Panc1 (cell line): ENCODE data around the gene CARF. TPM values are rescaled to one million over a fixed set of nuclear protein-coding genes. Genes with fewer than 3 reads are reported as not detected.

Source experiments
- ATAC-seq: fragments of 200-7000 bp; cut with Tn5 transposase; 2 replicates; pipeline ENCODE4 v1.9.1; 2020; ENCODE audit warnings: mild to moderate bottlenecking, moderate library complexity
- BruUV-seq: library from RNA; stranded (reverse); fragments of 400-500 nt; replicated peaks from 2 replicates; lab custom pipeline; 2021; lab: Mats Ljungman, UMichigan
- CTCF ChIA-PET: fragments of 300-600 bp; sonication (Branson Sonifier 250); formaldehyde crosslinking; loops from one replicate; lab custom pipeline; 2022; ENCODE audit warnings: antibody characterized with exemption; lab: Charles Lee
- POLR2A ChIA-PET: fragments of 300-600 bp; sonication (Branson Sonifier 250); formaldehyde crosslinking; loops from one replicate; lab custom pipeline; 2022; ENCODE audit warnings: antibody characterized with exemption; lab: Charles Lee
- DNase-seq: peaks from one replicate; pipeline ENCODE4 v3.0.0-alpha.2; 2010; ENCODE audit warnings: low read depth, low spot score
- H3K27ac ChIP-seq: 2 replicates; pipeline ENCODE4 v1.5.1; 2011; ENCODE audit warnings: mild to moderate bottlenecking, low read length, inconsistent platforms
- H3K27me3 ChIP-seq: fragments of 200-500 bp; sonication (Bioruptor generic); 2 replicates; pipeline ENCODE4 v1.6.0; 2014; ENCODE audit warnings: low read length, inconsistent platforms; ENCODE audit not compliant: control insufficient read depth, insufficient read depth
- H3K36me3 ChIP-seq: fragments of 200-500 bp; sonication (Bioruptor generic); 2 replicates; pipeline ENCODE4 v1.5.1; 2014; ENCODE audit warnings: inconsistent platforms, mild to moderate bottlenecking, low read length, moderate library complexity; ENCODE audit not compliant: control insufficient read depth, insufficient read depth
- H3K4me1 ChIP-seq: 2 replicates; pipeline ENCODE4 v1.5.1; 2011; ENCODE audit warnings: inconsistent platforms, mild to moderate bottlenecking, low read length, moderate library complexity; ENCODE audit not compliant: control insufficient read depth, insufficient read depth
- H3K4me3 ChIP-seq, 2 experiments: 2 replicates each; pipeline ENCODE4 v1.5.1; 2011 to 2012; ENCODE audit warnings: low read depth in 2 of 2, low read length in 2 of 2, mild to moderate bottlenecking in 2 of 2, inconsistent platforms in 1 of 2, moderate library complexity in 1 of 2
- H3K9me3 ChIP-seq: fragments of 200-500 bp; sonication (Bioruptor generic); 2 replicates; pipeline ENCODE4 v1.5.1; 2014; ENCODE audit warnings: low read depth, mild to moderate bottlenecking, inconsistent platforms, low read length, moderate library complexity; ENCODE audit not compliant: control insufficient read depth, insufficient read depth
- POLR2AphosphoS5 ChIP-seq: IDR thresholded peaks from 2 replicates; pipeline ENCODE4 v1.6.1; 2012; ENCODE audit warnings: mild to moderate bottlenecking, low read depth, low read length, moderate library complexity
- SIN3A ChIP-seq: IDR thresholded peaks from 2 replicates; pipeline ENCODE4 v1.6.1; 2012; ENCODE audit warnings: low read depth, mild to moderate bottlenecking, low read length, moderate library complexity, borderline replicate concordance; ENCODE audit not compliant: insufficient read depth
- TCF7L2 ChIP-seq: IDR thresholded peaks from 2 replicates; pipeline ENCODE4 v1.6.1; 2011; ENCODE audit warnings: mild to moderate bottlenecking, low read depth, low read length, inconsistent platforms
- in situ Hi-C: cut with HindIII; loops from 2 replicates; pipeline ENCODE4 v1.10.0; 2016; ENCODE audit warnings: low sequenced_read_pairs, low pct_unique_long_range_greater_than_20kb
- intact Hi-C: fragments of 100-400 bp; cut with micrococcal nuclease; formaldehyde crosslinking; loops from one replicate; pipeline ENCODE4 v1.10.0; 2022; ENCODE audit not compliant: unreplicated experiment
- total RNA-seq: library from RNA; stranded (reverse); gene quantifications from one replicate; pipeline ENCODE4 v1.2.1, GENCODE V29; 2021; ENCODE audit not compliant: unreplicated experiment
- TF ChIP-seq, protein P1 (sequence below), 2 experiments: IDR thresholded peaks; 2 replicates each; pipeline ENCODE4 v1.6.1; 2011 to 2012; ENCODE audit warnings: low read depth in 2 of 2, control low read depth in 1 of 2, low read length in 1 of 2, mild to moderate bottlenecking in 1 of 2, moderate library complexity in 1 of 2; ENCODE audit not compliant: insufficient read depth in 1 of 2
- TF ChIP-seq, protein P2 (sequence below): fragments of 450-650 bp; IDR thresholded peaks from 2 replicates; pipeline ENCODE4 v1.5.1; 2017; ENCODE audit warnings: mild to moderate bottlenecking

Gene CARF
- total RNA-seq, 1 experiment from 2014 or later = 8.0 TPM

DNA sequence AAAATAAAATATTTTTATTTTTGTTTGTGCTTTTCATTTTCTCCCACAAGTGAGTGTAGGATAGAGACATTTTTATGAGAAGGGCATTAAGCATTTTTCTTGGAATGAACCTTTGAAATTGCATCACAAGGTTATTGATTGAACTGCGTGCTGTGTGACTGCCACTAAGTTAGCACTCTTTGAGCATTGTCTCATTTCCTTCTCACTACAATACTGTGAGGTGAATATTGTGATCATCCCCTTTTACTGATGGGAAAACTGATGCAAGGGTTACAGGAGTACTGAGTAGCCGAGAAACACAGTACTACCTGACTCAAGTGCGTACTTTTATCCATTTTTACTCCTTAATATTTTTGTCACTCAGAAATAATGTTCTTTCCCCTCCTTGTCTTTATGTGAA is 104.6 kb downstream of the CARF start:
- Histone ChIP-seq H3K27me3 (no peaks in the 10 kb centered on the region; the same call in 1 of the 2 replicates), H3K9me3 (no peaks in the 10 kb centered on the region), H3K4me3 (peak overlapping the region; percentile 70 to 99), H3K27ac (peak overlapping the region; percentile 88), H3K36me3 (peaks cover 2% of the 10 kb centered on the region; the same call in 1 of the 2 replicates), H3K4me1 (peaks cover 26% of the 10 kb centered on the region)
- in situ Hi-C loops (no loop called here), intact Hi-C loops (no loop called here)
- POLR2A ChIA-PET = no interaction called here
- DNase-seq (no peak), ATAC-seq (no peak)
- TF ChIP-seq POLR2AphosphoS5 (no peak), SIN3A (no peak), TCF7L2 (no peak)
- TF ChIP-seq, protein P1, sequence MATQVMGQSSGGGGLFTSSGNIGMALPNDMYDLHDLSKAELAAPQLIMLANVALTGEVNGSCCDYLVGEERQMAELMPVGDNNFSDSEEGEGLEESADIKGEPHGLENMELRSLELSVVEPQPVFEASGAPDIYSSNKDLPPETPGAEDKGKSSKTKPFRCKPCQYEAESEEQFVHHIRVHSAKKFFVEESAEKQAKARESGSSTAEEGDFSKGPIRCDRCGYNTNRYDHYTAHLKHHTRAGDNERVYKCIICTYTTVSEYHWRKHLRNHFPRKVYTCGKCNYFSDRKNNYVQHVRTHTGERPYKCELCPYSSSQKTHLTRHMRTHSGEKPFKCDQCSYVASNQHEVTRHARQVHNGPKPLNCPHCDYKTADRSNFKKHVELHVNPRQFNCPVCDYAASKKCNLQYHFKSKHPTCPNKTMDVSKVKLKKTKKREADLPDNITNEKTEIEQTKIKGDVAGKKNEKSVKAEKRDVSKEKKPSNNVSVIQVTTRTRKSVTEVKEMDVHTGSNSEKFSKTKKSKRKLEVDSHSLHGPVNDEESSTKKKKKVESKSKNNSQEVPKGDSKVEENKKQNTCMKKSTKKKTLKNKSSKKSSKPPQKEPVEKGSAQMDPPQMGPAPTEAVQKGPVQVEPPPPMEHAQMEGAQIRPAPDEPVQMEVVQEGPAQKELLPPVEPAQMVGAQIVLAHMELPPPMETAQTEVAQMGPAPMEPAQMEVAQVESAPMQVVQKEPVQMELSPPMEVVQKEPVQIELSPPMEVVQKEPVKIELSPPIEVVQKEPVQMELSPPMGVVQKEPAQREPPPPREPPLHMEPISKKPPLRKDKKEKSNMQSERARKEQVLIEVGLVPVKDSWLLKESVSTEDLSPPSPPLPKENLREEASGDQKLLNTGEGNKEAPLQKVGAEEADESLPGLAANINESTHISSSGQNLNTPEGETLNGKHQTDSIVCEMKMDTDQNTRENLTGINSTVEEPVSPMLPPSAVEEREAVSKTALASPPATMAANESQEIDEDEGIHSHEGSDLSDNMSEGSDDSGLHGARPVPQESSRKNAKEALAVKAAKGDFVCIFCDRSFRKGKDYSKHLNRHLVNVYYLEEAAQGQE (IDR thresholded peaks at IDR 0.05; ENCODE audit: insufficient read depth in 1 of 2, low read depth in 2 of 2, low read length in 1 of 2) = no peak
- TF ChIP-seq, protein P2, sequence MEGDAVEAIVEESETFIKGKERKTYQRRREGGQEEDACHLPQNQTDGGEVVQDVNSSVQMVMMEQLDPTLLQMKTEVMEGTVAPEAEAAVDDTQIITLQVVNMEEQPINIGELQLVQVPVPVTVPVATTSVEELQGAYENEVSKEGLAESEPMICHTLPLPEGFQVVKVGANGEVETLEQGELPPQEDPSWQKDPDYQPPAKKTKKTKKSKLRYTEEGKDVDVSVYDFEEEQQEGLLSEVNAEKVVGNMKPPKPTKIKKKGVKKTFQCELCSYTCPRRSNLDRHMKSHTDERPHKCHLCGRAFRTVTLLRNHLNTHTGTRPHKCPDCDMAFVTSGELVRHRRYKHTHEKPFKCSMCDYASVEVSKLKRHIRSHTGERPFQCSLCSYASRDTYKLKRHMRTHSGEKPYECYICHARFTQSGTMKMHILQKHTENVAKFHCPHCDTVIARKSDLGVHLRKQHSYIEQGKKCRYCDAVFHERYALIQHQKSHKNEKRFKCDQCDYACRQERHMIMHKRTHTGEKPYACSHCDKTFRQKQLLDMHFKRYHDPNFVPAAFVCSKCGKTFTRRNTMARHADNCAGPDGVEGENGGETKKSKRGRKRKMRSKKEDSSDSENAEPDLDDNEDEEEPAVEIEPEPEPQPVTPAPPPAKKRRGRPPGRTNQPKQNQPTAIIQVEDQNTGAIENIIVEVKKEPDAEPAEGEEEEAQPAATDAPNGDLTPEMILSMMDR = no peak
- CTCF ChIA-PET = no interaction called here
- no TSS peak for BruUV-seq

DNA sequence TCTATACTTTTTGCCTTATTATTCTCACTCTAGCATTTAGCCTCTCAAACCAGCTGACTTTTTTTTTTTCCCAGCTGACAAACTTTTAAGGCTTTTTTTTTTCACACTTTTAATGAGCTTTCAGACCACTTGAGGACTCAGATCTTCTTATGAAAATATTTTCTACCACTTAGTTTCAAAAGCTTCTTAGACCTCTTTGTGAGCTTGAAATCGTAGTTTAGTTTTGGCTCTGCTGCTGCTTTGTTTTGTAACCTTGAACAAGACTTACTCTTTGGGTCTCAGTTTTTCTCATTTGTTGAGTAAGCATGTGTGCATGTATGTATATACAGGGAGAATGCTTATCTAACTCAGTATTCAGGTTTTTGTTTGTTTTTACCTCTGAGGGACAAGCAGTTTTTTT is 106.1 kb downstream of the CARF start:
- no TSS peak for BruUV-seq
- peak overlapping the region; percentile 72; the same call in 1 of the 2 replicates for H3K27ac ChIP-seq
- DNase-seq = no peak
- TF ChIP-seq, protein P1 (IDR thresholded peaks at IDR 0.05; ENCODE audit: insufficient read depth in 1 of 2, low read depth in 2 of 2, low read length in 1 of 2) = no peak
- no peak for TF ChIP-seq SIN3A
- TF ChIP-seq, protein P2 = no peak
- no peak for TF ChIP-seq TCF7L2
- no peak for TF ChIP-seq POLR2AphosphoS5
- H3K9me3 ChIP-seq = no peaks in the 10 kb centered on the region
- POLR2A ChIA-PET = no interaction called here
- peaks cover 26% of the 10 kb centered on the region for H3K4me1 ChIP-seq
- in situ Hi-C loops = no loop called here
- intact Hi-C loops = no loop called here
- ATAC-seq = no peak
- peaks cover 2% of the 10 kb centered on the region; the same call in 1 of the 2 replicates for H3K36me3 ChIP-seq
- CTCF ChIA-PET = interaction anchor here (0.7 kb wide), 1 partner anchor 427 kb away, joined by 3 read pairs; no protein-coding TSS in a partner anchor
- H3K27me3 ChIP-seq = no peaks in the 10 kb centered on the region
- H3K4me3 ChIP-seq = peak overlapping the region; percentile 17 to 99; a peak in 3 of 4 replicates
